SK-N-SH (cell line): ENCODE data around the gene LRP2BP. TPM values are rescaled to one million over a fixed set of nuclear protein-coding genes. Genes with fewer than 3 reads are reported as not detected.

ENCODE experiments used
- CTCF ChIA-PET: fragments of 300-600, 350-600 bp; formaldehyde crosslinking; extraction: SDS; loops from one replicate; lab custom pipeline; 2021; lab: Yijun Ruan, JAX
- POLR2A ChIA-PET: fragments of 350-600 bp; sonication (Branson Sonifier 250); formaldehyde crosslinking; extraction: SDS; loops from one replicate; lab custom pipeline; 2020; ENCODE audit warnings: antibody characterized with exemption, inconsistent platforms; lab: Yijun Ruan, JAX
- DNase-seq: peaks from one replicate; pipeline ENCODE4 v3.0.0; 2012
- H2AFZ ChIP-seq: fragments of 200-600 bp; sonication (generic); 2 replicates; pipeline ENCODE4 v1.8.1; 2016; ENCODE audit warnings: antibody characterized with exemption, mild to moderate bottlenecking, low read depth
- H3F3A ChIP-seq: fragments of 200-600 bp; sonication (generic); replicated peaks from 2 replicates; pipeline ENCODE3; 2016; ENCODE audit warnings: antibody characterized with exemption, mild to moderate bottlenecking; ENCODE audit not compliant: insufficient read depth
- H3K27ac ChIP-seq, 2 experiments: fragments of 200-500 bp in 1 of 2; fragments of 200-600 bp in 1 of 2; sonication (Bioruptor generic) in 1 of 2; sonication (generic), shearing (Covaris generic) in 1 of 2; 2 replicates each; pipeline versions ENCODE4 v1.5.1 to v1.6.1; 2014 to 2016; ENCODE audit warnings: low read depth in 2 of 2, inconsistent platforms in 1 of 2, low read length in 1 of 2, mild to moderate bottlenecking in 1 of 2, mixed read lengths in 1 of 2
- H3K27me3 ChIP-seq: fragments of 200-600 bp; sonication (generic), shearing (Covaris generic); 2 replicates; pipeline ENCODE4 v1.6.1; 2016; ENCODE audit warnings: mixed run types; ENCODE audit not compliant: insufficient read depth
- H3K36me3 ChIP-seq, 2 experiments: fragments of 200-500 bp in 1 of 2; fragments of 200-600 bp in 1 of 2; sonication (Bioruptor generic) in 1 of 2; sonication (generic) in 1 of 2; replicated peaks in 1 of 2; 2 replicates each; pipeline versions ENCODE3 to v1.5.1; 2014 to 2016; ENCODE audit warnings: low read length in 1 of 2, mild to moderate bottlenecking in 1 of 2; ENCODE audit not compliant: insufficient read depth in 2 of 2, control insufficient read depth in 1 of 2
- H3K4me1 ChIP-seq, 2 experiments: fragments of 200-500 bp in 1 of 2; fragments of 200-600 bp in 1 of 2; sonication (Bioruptor generic) in 1 of 2; sonication (generic), shearing (Covaris generic) in 1 of 2; 2 replicates each; pipeline versions ENCODE4 v1.5.1 to v1.6.1; 2014 to 2016; ENCODE audit warnings: low read depth in 1 of 2, low read length in 1 of 2, mixed run types in 1 of 2; ENCODE audit not compliant: insufficient read depth in 2 of 2, control insufficient read depth in 1 of 2
- H3K4me2 ChIP-seq: fragments of 200-600 bp; sonication (generic), shearing (Covaris generic); 2 replicates; pipeline ENCODE4 v1.6.1; 2017; ENCODE audit warnings: mixed run types
- H3K4me3 ChIP-seq, 2 experiments: fragments of 200-500 bp in 1 of 2; fragments of 200-600 bp in 1 of 2; sonication (Bioruptor generic) in 1 of 2; sonication (generic), shearing (Covaris generic) in 1 of 2; 2 replicates each; pipeline versions ENCODE4 v1.5.1 to v1.8.1; 2014 to 2016; ENCODE audit warnings: low read depth in 2 of 2, inconsistent platforms in 1 of 2, low read length in 1 of 2, mild to moderate bottlenecking in 1 of 2, mixed read lengths in 1 of 2, moderate library complexity in 1 of 2
- H3K79me2 ChIP-seq: fragments of 200-600 bp; sonication (generic); 2 replicates; pipeline ENCODE4 v1.8.1; 2017; ENCODE audit warnings: mild to moderate bottlenecking; ENCODE audit not compliant: insufficient read depth
- H3K9ac ChIP-seq: fragments of 200-600 bp; sonication (generic); 2 replicates; pipeline ENCODE4 v1.6.1; 2017; ENCODE audit warnings: mixed run types
- H3K9me2 ChIP-seq: fragments of 200-600 bp; sonication (generic); 2 replicates; pipeline ENCODE4 v1.6.1; 2017; ENCODE audit warnings: mixed run types
- H3K9me3 ChIP-seq: fragments of 200-600 bp; sonication (generic); 2 replicates; pipeline ENCODE4 v1.6.1; 2017; ENCODE audit warnings: mixed run types, mild to moderate bottlenecking, moderate library complexity
- H4K20me1 ChIP-seq: fragments of 200-600 bp; sonication (generic); 2 replicates; pipeline ENCODE4 v1.6.1; 2017; ENCODE audit warnings: mild to moderate bottlenecking, mixed run types; ENCODE audit not compliant: insufficient read depth
- FOSL2 ChIP-seq: IDR thresholded peaks from 2 replicates; pipeline ENCODE4 v1.4.0; 2012; ENCODE audit warnings: low read depth, mild to moderate bottlenecking, moderate library complexity, borderline replicate concordance
- FOXJ3 ChIP-seq: sonication (generic); formaldehyde crosslinking; IDR thresholded peaks from 2 replicates; pipeline ENCODE4 v1.5.1; 2020; ENCODE audit warnings: mild to moderate bottlenecking, missing genetic modification reagents
- FOXM1 ChIP-seq: IDR thresholded peaks from 2 replicates; pipeline ENCODE4 v1.4.0; 2012; ENCODE audit warnings: low read depth, mild to moderate bottlenecking
- GATA2 ChIP-seq: sonication (generic); formaldehyde crosslinking; IDR thresholded peaks from 2 replicates; pipeline ENCODE4 v1.5.0; 2020; ENCODE audit warnings: mild to moderate bottlenecking, missing genetic modification reagents
- JUND ChIP-seq: IDR thresholded peaks from 2 replicates; pipeline ENCODE4 v1.4.0; 2012
- MEF2A ChIP-seq: IDR thresholded peaks from 2 replicates; pipeline ENCODE4 v1.4.0; 2012; ENCODE audit warnings: low read depth, borderline replicate concordance
- NFIC ChIP-seq: IDR thresholded peaks from 2 replicates; pipeline ENCODE4 v1.4.0; 2012; ENCODE audit warnings: borderline replicate concordance
- NRF1 ChIP-seq: IDR thresholded peaks from 2 replicates; pipeline ENCODE4 v1.6.1; 2012; ENCODE audit warnings: low read depth, mild to moderate bottlenecking, low read length
- POLR2AphosphoS5 ChIP-seq: IDR thresholded peaks from 2 replicates; pipeline ENCODE4 v1.6.1; 2012; ENCODE audit warnings: low read depth, low read length
- RCOR1 ChIP-seq: fragments of 150-350 bp; IDR thresholded peaks from 2 replicates; pipeline ENCODE4 v1.6.1; 2017; ENCODE audit warnings: antibody characterized with exemption, low read length
- RFX5 ChIP-seq: IDR thresholded peaks from 2 replicates; pipeline ENCODE4 v1.6.1; 2012; ENCODE audit warnings: mild to moderate bottlenecking, improper control_type of control experiment, low read length
- SIN3A ChIP-seq: IDR thresholded peaks from 2 replicates; pipeline ENCODE4 v1.6.1; 2012; ENCODE audit warnings: low read depth, mild to moderate bottlenecking, low read length, moderate library complexity, borderline replicate concordance
- SMC3 ChIP-seq: IDR thresholded peaks from 2 replicates; pipeline ENCODE4 v1.6.1; 2012; ENCODE audit warnings: low read depth, low read length, improper control_type of control experiment
- WGBS: methylation state at CpG from one replicate; pipeline ENCODE4 v1.1.6; 2017; ENCODE audit warnings: low lambda C conversion rate; 5-methylcytosine and 5-hydroxymethylcytosine counted together
- polyA plus RNA-seq, 3 experiments: library from polyadenylated mRNA; depleted of rRNA; stranded (reverse); fragments of >200 nt; gene quantifications; 2 replicates each; pipeline ENCODE4 v1.2.3, GENCODE V29; 2012
- TF ChIP-seq, protein P1 (sequence below): fragments of 200-600 bp; sonication (generic); IDR thresholded peaks from 2 replicates; pipeline ENCODE4 v1.6.1; 2017; ENCODE audit warnings: antibody characterized with exemption, mild to moderate bottlenecking, moderate library complexity
- TF ChIP-seq, protein P2 (sequence below): fragments of 150-350 bp; IDR thresholded peaks from 2 replicates; pipeline ENCODE4 v1.6.1; 2017; ENCODE audit warnings: antibody characterized with exemption, low read length, low read depth, borderline replicate concordance
- TF ChIP-seq, protein P3 (sequence below): IDR thresholded peaks from 2 replicates; pipeline ENCODE4; 2012
- TF ChIP-seq, protein P4 (sequence below): IDR thresholded peaks from 2 replicates; pipeline ENCODE4 v1.6.1; 2012; ENCODE audit warnings: mild to moderate bottlenecking, low read depth, low read length, moderate library complexity
- TF ChIP-seq, protein P5 (sequence below): IDR thresholded peaks from 2 replicates; pipeline ENCODE4 v1.4.0; 2012; ENCODE audit warnings: low read depth
- TF ChIP-seq, protein P6 (sequence below): IDR thresholded peaks from 2 replicates; pipeline ENCODE4 v1.4.0; 2012; ENCODE audit warnings: low read depth, borderline replicate concordance

LRP2BP gene
- polyA plus RNA-seq, 1 of the 3 experiments (the other 2 are of a cell fraction) = 0.30 TPM

DNA sequence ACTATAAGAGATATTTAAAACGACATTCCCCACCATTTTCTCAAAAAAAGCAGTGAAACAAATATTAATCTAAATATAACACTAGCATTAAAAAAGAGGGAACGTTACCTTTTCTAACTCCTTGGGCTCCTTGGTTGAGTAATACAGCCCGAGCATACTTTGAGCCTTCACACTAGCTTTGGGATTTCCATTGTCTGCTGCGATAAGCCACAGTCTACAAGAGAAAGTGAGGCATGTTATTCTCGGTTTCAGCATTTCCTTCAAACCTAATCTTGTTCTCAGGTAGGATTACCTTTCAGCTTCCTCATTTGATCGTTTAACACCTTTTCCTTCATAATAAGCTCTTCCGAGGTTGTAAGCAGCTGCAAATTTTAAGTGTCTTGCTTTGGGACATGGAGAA lies 21.7 kb downstream of the LRP2BP start:
- ChIA-PET CTCF (interaction anchor here (1.2 kb wide), 1 partner anchor 8 kb away, joined by 4 read pairs; no protein-coding TSS in a partner anchor), POLR2A (no interaction called here)
- WGBS = 96% methylated on average over 7 of the region's 7 CpGs
- Histone ChIP-seq H3K27ac (no peak overlapping the region), H3F3A (no peaks in the 10 kb centered on the region), H3K4me2 (no peak overlapping the region), H3K9me2 (no peaks in the 10 kb centered on the region), H3K36me3 (peaks cover 21 to 53% of the 10 kb centered on the region in 2 experiments), H3K27me3 (no peaks in the 10 kb centered on the region), H3K4me3 (no peak overlapping the region), H3K4me1 (peaks cover 0 to 4% of the 10 kb centered on the region in 2 experiments; a peak in 1 of 4 replicates), H4K20me1 (no peaks in the 10 kb centered on the region), H3K9ac (no peak overlapping the region), H3K9me3 (no peaks in the 10 kb centered on the region), H3K79me2 (no peaks in the 10 kb centered on the region), H2AFZ (no peak overlapping the region)
- no peak for DNase-seq
- TF ChIP-seq SMC3 = no peak
- no peak for TF ChIP-seq RCOR1
- TF ChIP-seq SIN3A = no peak
- no peak for TF ChIP-seq FOXJ3 (CRISPR knock-in tag)
- TF ChIP-seq, protein P1, sequence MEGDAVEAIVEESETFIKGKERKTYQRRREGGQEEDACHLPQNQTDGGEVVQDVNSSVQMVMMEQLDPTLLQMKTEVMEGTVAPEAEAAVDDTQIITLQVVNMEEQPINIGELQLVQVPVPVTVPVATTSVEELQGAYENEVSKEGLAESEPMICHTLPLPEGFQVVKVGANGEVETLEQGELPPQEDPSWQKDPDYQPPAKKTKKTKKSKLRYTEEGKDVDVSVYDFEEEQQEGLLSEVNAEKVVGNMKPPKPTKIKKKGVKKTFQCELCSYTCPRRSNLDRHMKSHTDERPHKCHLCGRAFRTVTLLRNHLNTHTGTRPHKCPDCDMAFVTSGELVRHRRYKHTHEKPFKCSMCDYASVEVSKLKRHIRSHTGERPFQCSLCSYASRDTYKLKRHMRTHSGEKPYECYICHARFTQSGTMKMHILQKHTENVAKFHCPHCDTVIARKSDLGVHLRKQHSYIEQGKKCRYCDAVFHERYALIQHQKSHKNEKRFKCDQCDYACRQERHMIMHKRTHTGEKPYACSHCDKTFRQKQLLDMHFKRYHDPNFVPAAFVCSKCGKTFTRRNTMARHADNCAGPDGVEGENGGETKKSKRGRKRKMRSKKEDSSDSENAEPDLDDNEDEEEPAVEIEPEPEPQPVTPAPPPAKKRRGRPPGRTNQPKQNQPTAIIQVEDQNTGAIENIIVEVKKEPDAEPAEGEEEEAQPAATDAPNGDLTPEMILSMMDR = no peak
- no peak for TF ChIP-seq GATA2
- TF ChIP-seq, protein P2, sequence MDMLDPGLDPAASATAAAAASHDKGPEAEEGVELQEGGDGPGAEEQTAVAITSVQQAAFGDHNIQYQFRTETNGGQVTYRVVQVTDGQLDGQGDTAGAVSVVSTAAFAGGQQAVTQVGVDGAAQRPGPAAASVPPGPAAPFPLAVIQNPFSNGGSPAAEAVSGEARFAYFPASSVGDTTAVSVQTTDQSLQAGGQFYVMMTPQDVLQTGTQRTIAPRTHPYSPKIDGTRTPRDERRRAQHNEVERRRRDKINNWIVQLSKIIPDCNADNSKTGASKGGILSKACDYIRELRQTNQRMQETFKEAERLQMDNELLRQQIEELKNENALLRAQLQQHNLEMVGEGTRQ = no peak
- TF ChIP-seq, protein P3, sequence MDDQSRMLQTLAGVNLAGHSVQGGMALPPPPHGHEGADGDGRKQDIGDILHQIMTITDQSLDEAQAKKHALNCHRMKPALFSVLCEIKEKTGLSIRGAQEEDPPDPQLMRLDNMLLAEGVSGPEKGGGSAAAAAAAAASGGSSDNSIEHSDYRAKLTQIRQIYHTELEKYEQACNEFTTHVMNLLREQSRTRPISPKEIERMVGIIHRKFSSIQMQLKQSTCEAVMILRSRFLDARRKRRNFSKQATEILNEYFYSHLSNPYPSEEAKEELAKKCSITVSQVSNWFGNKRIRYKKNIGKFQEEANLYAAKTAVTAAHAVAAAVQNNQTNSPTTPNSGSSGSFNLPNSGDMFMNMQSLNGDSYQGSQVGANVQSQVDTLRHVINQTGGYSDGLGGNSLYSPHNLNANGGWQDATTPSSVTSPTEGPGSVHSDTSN = no peak
- no peak for TF ChIP-seq NFIC
- TF ChIP-seq, protein P4, sequence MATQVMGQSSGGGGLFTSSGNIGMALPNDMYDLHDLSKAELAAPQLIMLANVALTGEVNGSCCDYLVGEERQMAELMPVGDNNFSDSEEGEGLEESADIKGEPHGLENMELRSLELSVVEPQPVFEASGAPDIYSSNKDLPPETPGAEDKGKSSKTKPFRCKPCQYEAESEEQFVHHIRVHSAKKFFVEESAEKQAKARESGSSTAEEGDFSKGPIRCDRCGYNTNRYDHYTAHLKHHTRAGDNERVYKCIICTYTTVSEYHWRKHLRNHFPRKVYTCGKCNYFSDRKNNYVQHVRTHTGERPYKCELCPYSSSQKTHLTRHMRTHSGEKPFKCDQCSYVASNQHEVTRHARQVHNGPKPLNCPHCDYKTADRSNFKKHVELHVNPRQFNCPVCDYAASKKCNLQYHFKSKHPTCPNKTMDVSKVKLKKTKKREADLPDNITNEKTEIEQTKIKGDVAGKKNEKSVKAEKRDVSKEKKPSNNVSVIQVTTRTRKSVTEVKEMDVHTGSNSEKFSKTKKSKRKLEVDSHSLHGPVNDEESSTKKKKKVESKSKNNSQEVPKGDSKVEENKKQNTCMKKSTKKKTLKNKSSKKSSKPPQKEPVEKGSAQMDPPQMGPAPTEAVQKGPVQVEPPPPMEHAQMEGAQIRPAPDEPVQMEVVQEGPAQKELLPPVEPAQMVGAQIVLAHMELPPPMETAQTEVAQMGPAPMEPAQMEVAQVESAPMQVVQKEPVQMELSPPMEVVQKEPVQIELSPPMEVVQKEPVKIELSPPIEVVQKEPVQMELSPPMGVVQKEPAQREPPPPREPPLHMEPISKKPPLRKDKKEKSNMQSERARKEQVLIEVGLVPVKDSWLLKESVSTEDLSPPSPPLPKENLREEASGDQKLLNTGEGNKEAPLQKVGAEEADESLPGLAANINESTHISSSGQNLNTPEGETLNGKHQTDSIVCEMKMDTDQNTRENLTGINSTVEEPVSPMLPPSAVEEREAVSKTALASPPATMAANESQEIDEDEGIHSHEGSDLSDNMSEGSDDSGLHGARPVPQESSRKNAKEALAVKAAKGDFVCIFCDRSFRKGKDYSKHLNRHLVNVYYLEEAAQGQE = no peak
- TF ChIP-seq FOSL2 = no peak
- TF ChIP-seq FOXM1 = no peak
- no peak for TF ChIP-seq JUND
- TF ChIP-seq, protein P5, sequence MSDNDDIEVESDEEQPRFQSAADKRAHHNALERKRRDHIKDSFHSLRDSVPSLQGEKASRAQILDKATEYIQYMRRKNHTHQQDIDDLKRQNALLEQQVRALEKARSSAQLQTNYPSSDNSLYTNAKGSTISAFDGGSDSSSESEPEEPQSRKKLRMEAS = no peak
- TF ChIP-seq, protein P6, sequence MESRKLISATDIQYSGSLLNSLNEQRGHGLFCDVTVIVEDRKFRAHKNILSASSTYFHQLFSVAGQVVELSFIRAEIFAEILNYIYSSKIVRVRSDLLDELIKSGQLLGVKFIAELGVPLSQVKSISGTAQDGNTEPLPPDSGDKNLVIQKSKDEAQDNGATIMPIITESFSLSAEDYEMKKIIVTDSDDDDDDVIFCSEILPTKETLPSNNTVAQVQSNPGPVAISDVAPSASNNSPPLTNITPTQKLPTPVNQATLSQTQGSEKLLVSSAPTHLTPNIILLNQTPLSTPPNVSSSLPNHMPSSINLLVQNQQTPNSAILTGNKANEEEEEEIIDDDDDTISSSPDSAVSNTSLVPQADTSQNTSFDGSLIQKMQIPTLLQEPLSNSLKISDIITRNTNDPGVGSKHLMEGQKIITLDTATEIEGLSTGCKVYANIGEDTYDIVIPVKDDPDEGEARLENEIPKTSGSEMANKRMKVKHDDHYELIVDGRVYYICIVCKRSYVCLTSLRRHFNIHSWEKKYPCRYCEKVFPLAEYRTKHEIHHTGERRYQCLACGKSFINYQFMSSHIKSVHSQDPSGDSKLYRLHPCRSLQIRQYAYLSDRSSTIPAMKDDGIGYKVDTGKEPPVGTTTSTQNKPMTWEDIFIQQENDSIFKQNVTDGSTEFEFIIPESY = no peak
- TF ChIP-seq NRF1 = no peak
- no peak for TF ChIP-seq RFX5
- no peak for TF ChIP-seq POLR2AphosphoS5
- TF ChIP-seq MEF2A = no peak
